Hematopoietic multipotent progenitor cell (in vitro differentiated cells): Measurements from ENCODE around the gene CHURC1. TPM values are rescaled to one million over a fixed set of nuclear protein-coding genes. Genes with fewer than 3 reads are reported as not detected.

Experiments
- DNase-seq, 3 donors: peaks; one replicate each; pipeline ENCODE4 v3.0.0-alpha.2; 2011 to 2015; ENCODE audit warnings: low read depth in 2 of 3, low spot score in 2 of 3
- total RNA-seq: library from RNA; depleted of rRNA; stranded (reverse); fragments of >200 nt; gene quantifications from one replicate; pipeline ENCODE4 v1.2.3, GENCODE V29; 2012

CHURC1 gene
- total RNA-seq, 1 donor = 26.9 TPM

GRCh38 chr14:64937821-64938193 is 23.6 kb downstream of the CHURC1 start:
- DNase-seq = no peak

GRCh38 chr14:64938972-64939816 is 24.9 kb downstream of the CHURC1 start:
- no peak for DNase-seq

- no peak for DNase-seq
These were observed 25.5 kb downstream of the CHURC1 start for GRCh38 chr14:64939817-64940190.

- DNase-seq = no peak
These were observed 26.2 kb downstream of the CHURC1 start for GRCh38 chr14:64940336-64940910.

DNA sequence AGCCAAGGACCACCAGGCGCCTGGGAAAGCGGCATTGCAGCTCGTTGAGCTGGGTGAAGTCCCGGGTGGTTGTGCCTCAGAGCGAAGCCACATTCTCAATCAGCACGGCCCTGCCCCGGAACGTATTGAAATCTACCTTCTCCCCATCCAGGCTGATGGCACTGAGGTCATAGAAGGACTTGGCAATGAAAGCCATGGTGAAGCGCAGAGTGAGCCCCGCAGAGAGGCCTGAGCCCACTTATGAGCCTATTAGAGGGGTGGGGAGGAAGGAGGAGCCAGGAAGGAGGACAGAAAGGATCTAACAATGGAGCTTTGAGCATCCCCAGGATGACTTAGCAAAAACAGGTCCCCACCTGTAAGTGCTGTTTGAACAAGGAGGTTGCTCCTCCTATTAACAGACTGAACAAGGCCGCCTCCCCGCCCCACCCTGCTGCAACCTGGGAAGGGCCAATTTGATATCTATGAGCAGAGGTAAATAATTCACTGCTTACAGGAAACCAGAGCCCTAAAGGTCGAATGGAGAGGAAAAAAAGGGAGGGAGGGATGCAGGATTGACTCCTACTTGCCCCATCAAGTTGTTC is 28.4 kb downstream of the CHURC1 start, which contains the start of gene GPX2:
TSS of gene GPX2 (minus strand) at position 215 of the 581 bp plus-strand sequence. CDS start at position 196, 19 bp downstream.
- no peak for DNase-seq

DNA sequence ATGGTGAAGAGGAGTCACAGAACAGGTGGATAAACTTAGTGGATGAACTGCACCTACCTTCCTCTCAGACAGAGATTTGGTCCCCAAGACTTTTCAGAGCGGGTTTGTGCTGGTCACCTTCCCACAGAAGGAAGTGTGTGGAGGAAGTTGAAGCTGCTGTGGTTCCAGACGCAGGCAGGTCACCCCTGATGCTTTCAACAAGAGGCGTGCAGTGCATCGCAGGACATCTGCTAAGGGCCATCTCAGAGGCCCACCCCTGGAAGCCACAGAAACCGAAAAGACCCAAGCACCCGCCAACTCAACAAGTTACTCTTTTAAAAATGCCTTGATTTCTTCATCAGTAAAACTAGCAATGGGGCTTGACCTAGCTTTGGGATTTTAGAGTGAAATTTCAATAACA is 29.3 kb downstream of the CHURC1 start:
- peak in 2 of 3 donors; percentile 24 to 60 for DNase-seq

GRCh38 chr14:64944041-64944440 is 29.8 kb downstream of the CHURC1 start:
- no peak for DNase-seq

DNA sequence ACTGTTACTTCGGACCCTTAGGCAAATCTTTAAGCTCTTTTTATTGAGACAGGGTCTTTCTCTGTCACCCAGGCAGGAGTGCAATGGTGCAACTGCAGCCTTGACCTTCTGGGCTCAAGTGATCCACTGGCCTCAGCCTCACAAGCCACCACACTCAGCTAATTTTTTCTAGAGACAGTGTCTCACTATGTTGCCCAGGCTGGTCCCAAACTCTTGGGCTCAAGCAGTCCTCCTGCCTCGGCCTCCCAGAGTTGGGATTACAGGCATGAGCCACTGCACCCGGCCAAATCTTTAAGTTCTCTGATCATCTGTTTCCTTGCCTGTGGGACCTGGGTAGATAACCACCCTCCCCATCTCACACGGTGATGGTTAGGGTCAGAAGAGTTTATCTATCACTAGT is 30.6 kb downstream of the CHURC1 start:
- no peak for DNase-seq

- DNase-seq = no peak
These were observed 31.4 kb downstream of the CHURC1 start for GRCh38 chr14:64945431-64946178.

- DNase-seq = no peak
These were observed 32.2 kb downstream of the CHURC1 start for GRCh38 chr14:64946310-64947045.

DNA sequence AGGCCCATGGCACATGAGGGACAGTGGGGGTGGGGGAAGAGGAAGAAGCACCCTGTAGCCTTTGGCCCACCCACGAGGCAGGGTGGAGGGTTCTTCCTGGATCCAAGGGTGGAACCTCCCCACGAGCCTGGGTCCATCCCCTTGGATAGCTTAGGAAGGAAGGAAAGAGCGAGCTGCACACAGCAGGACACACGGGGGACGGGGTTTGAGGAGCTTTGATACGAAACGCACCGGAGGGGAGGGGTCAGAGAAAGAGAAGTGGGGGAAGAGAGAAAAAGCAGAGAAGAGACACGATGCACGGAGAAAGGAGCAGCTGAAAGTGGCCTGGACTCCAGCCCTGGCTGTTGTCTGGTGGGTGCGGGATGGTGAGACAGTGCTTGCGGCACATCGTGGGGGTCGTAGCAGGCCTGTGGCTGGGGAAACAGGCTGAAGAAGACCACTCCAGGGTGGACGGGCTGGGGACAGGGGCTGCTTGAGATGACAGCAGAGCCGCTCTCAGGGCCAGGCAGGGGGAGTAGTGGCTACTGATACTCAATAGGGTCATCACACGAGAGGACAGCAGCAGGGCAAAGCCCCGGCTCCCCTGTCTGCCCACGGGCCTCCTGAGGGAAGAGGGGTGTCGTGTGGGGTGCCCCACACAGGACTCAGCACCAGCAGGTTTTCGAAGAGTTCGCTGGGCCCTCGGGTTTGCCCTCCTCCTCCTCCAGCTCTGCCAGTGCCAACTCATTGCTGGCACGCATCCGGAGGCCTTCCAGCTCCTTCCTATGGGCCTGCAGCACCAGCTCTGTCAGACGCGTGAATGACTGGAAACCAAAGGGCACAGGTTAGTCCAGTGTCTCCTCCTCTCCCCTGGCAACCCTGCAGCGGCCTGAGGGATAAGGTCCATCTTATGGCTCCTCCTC is 33.7 kb downstream of the CHURC1 start:
- DNase-seq = no peak

GRCh38 chr14:64948612-64949210 is 34.5 kb downstream of the CHURC1 start:
- DNase-seq = no peak

DNA sequence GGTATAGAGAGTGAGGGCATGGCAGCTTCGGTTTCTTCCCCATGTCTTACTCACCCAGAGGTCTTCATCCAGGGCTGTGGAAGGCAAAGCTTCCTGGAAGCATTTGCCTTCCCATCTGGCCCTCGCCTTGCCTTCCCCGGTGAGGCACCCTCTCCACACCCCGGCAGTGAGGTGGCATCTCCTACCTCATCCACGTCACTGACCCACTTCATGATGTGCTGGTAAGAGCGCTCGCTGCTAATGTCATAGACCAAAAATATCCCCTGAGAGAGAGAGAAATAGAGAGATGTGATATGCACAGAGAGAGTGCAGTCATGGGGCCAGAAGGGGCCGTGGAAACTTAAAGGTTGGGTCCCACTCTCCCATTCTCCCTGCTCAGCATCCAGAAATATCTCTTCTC is 36.6 kb downstream of the CHURC1 start:
- DNase-seq = no peak

DNA sequence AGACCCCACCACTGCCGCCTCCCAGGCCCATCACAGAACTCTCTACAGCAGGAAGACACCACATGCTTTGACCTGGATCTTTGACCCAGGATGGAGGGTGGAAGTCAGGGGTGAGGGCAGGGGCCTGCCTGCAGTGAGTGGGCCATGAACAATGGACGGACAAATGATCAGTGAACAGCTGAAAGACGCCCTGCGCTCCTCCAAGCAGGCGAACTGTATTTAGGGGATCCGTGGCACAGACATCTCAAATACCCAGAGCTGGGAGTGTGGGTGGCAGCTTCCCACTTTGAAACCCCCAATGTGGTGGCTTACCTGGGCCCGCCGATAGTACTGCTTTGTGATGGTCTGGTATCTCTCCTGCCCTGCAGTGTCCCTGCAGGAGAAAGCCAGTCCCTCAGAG is 37.0 kb downstream of the CHURC1 start:
- DNase-seq = no peak

DNA sequence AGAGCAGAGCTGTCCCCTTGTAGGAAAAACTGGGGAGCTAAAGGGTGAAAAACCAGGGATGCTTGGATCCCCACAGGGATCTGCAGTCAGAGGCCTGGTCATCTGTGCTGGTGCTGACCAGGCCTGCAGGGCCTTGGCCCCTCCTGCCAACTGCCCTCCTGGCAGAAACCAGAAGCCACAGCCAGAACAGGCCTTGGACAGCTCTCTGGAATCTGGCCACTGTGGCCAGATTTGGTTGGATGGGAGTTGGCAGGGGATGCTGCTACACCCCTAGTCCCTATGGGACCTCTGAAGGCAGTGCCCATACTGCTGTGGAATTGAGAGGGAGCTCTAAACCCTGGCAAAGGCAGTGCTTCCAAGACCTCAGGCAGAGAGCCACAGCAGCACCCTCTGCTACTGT is 37.5 kb downstream of the CHURC1 start:
- no peak for DNase-seq

DNA sequence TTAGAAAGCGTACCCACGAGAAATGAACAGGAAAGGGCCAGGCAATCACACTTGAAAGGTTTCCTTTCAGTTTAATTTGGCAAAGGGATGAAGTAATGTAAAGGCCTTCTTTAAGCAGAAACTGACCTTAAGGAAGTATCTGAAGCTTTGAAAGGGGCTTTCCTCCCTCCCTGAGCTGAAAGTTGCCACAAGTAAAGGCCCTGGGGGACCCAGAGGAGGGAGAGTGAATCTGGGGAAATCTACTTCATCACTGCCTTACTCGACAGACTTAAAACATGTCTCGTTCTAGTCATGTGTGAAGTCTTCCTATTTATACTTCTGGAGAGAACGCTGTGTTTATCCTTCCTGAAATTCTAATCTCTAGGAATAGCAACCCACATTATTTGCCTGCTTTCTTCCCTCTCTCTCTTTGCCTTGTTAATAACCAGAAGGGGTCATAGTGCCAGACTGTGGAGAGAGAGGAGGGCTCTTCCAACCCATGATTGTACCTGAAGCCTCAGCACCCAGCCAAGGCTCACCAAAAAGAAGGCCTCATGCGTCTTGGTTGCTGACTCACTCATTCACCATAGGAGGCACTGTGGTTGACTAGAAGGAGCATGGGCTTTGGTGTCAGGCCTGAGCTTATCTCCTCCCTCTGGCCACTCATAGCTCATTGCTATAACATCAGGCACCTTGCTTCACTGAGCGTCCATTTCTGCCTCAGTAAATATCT is 38.5 kb downstream of the CHURC1 start:
- no peak for DNase-seq

- DNase-seq = no peak
These were observed 39.0 kb downstream of the CHURC1 start for GRCh38 chr14:64953310-64953654.

DNA sequence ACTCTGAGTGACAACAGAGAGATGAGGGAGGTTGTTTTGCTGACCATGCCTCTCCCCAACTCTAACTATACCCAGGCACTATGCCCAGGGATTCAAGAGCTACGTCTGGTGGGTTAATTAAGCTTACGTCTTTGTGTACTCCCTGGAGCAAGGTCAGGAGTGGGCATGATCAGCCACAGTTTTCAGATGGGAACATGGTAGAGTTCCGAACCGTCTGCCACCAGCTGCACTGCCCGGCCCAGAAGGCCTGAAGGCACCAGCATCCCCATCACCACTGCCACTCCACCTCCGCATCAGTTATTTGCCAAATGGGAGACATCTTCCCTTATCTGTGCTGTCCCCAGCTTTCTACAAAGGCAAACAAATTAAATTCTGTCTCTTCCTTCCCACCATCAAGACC is 39.4 kb downstream of the CHURC1 start:
- DNase-seq = no peak
